Measurements from ENCODE around the gene SCO2. TPM values are rescaled to one million over a fixed set of nuclear protein-coding genes. Genes with fewer than 3 reads are reported as not detected.
A peak's percentile ranks its signal among the peaks of the same experiment; 100 is the strongest.

SCO2 gene
- total RNA-seq, 4 donors from 2014 or later, result 2.5 to 3.9 (median 3.3) TPM; not detected in 1

GRCh38 chr22:50502096-50502495, 23.3 kb downstream of the SCO2 start:
- Histone ChIP-seq H3K9me3 (no peaks in the 10 kb centered on the region), H3K27me3 (no peaks in the 10 kb centered on the region), H3K4me1 (peaks cover 0 to 26% (median 9%) of the 10 kb centered on the region in 4 donors), H3K27ac (no peak overlapping the region), H3K36me3 (peaks cover 3 to 41% (median 21%) of the 10 kb centered on the region in 3 donors), H3K4me3 (no peak overlapping the region)
- DNase-seq (ENCODE audit: low spot score in 2 of 2), result no peak
- WGBS, 2 donors, result 73 to 84% methylated on average over 6 of the region's 6 CpGs
- TF ChIP-seq CTCF (IDR thresholded peaks at IDR 0.05) (no peak), EP300 (IDR thresholded peaks at IDR 0.05) (no peak)

DNA sequence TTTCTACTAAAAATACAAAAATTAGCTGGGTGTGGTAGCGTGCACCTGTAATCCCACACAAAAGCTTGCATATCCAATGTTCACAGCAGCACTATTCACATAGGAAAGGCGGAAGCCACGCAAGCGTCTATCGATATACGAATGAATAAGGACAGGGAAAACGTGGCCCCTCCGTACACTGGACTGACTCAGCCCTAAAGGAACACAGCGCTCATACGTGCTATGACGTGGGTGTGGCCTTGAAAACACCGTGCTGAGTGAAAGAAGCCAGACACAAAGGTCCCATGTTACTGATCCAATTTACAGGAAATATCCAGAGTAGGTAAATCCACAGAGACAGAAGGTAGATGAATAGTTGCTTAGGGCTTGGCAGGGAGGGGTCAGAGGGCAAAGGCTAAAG, 24.9 kb downstream of the SCO2 start:
- Histone ChIP-seq H3K27ac (no peak overlapping the region), H3K9me3 (no peaks in the 10 kb centered on the region), H3K27me3 (no peaks in the 10 kb centered on the region), H3K4me1 (peaks cover 0 to 10% (median 0%) of the 10 kb centered on the region in 4 donors), H3K36me3 (peaks cover 0 to 32% (median 20%) of the 10 kb centered on the region in 3 donors), H3K4me3 (no peak overlapping the region)
- 92 to 93% methylated on average over 12 of the region's 12 CpGs for WGBS, 2 donors
- TF ChIP-seq POLR2A (IDR thresholded peaks at IDR 0.05), result no peak
- no peak for TF ChIP-seq EP300 (IDR thresholded peaks at IDR 0.05)
- no peak for TF ChIP-seq CTCF (IDR thresholded peaks at IDR 0.05)
- DNase-seq (ENCODE audit: low spot score in 2 of 2), result no peak

GRCh38 chr22:50498322-50498890, 27.0 kb downstream of the SCO2 start:
- peaks cover 0 to 14% (median 4%) of the 10 kb centered on the region in 3 donors for H3K36me3 ChIP-seq
- TF ChIP-seq CTCF (IDR thresholded peaks at IDR 0.05) (peak; percentile 30 to 53 (median 51)), POLR2A (IDR thresholded peaks at IDR 0.05) (no peak)
- 23 to 26% methylated on average over 11 to 13 of the region's 13 CpGs for whole genome bisulfite sequencing, 2 donors
- H3K27me3 ChIP-seq, result no peaks in the 10 kb centered on the region
- peaks cover 0 to 6% (median 0%) of the 10 kb centered on the region in 4 donors for H3K4me1 ChIP-seq
- peak in 1 of 2 donors; percentile 54 for DNase-seq (ENCODE audit: low spot score in 2 of 2)
- H3K9me3 ChIP-seq, result no peaks in the 10 kb centered on the region
- H3K27ac ChIP-seq, result no peak overlapping the region
- H3K4me3 ChIP-seq, result no peak overlapping the region

DNA sequence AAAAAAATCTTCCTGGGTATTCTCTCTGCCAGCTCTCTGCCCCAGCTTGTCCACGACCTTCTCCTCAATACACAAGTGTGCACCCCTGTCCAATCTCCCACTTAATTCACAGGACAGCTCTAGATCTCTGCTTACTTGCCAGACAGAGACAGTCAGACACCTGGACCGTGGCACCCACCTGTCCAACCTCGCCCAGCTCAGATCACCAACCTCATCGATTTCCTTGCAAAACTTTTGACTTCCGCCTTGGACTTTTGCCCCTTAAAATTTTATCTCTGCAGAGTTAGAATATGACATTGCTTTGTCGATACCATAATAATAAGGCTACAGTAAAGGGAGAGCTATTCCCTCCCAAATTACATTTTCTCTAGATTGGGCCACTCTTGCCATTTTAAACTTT, 28.3 kb downstream of the SCO2 start:
- peaks cover 0 to 6% (median 0%) of the 10 kb centered on the region in 4 donors for H3K4me1 ChIP-seq
- TF ChIP-seq CTCF (IDR thresholded peaks at IDR 0.05) (no peak), EP300 (IDR thresholded peaks at IDR 0.05) (no peak), POLR2A (IDR thresholded peaks at IDR 0.05) (no peak)
- no peak overlapping the region for H3K4me3 ChIP-seq
- peaks cover 0 to under 1% (median 0%) of the 10 kb centered on the region in 3 donors for H3K36me3 ChIP-seq
- no peak for DNase-seq (ENCODE audit: low spot score in 2 of 2)
- H3K9me3 ChIP-seq, result no peaks in the 10 kb centered on the region
- no peak overlapping the region for H3K27ac ChIP-seq
- H3K27me3 ChIP-seq, result no peaks in the 10 kb centered on the region
- 81 to 83% methylated on average over 6 of the region's 6 CpGs for WGBS, 2 donors

DNA sequence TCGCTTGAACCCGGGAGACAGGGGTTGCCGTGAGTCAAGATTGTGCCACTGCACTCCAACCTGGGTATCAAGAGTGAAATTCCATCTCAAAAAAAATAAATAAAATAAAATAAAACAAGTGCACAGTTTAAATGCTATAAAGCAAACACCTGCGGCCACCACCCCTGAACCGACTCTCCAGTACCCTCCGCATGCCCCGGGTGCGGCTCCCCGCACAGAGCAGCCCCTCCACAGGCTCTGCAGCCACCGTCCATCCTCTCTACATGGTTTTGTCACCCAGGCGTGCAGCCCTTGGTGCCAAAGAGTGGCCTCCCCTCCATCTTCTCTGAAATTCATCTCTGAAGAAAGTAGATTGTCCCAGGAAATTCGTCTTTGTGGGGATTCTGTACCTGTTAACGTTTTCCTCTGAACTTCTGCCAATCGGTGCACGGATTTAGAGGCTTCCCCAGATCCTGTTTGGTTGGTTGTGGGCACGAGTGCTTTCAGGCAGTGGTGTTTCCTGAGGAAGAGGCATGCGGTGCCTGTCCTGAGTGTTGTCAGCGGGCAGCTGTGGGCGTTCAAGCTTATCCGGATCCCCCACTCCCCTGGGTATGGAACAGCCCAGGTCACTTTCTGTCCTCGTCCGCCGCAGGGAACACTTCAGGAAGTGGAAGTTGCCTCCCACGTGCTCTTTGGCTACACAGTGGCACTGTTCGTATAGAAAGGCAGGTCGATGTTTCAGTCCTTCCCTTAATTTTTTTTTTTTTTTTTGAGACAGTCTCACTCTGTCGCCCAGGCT, 34.7 kb downstream of the SCO2 start:
- peaks cover 0 to 6% of the 10 kb centered on the region in 2 donors for H3K27me3 ChIP-seq
- no peaks in the 10 kb centered on the region for H3K4me1 ChIP-seq
- no peak for DNase-seq (ENCODE audit: low spot score in 2 of 2)
- no peaks in the 10 kb centered on the region for H3K9me3 ChIP-seq
- H3K36me3 ChIP-seq, result no peaks in the 10 kb centered on the region
- H3K27ac ChIP-seq, result no peak overlapping the region
- no peak overlapping the region for H3K4me3 ChIP-seq
- no peak for TF ChIP-seq EP300 (IDR thresholded peaks at IDR 0.05)
- TF ChIP-seq CTCF (IDR thresholded peaks at IDR 0.05), result no peak
- no peak for TF ChIP-seq POLR2A (IDR thresholded peaks at IDR 0.05)
- WGBS, 2 donors, result 73 to 74% methylated on average over 27 of the region's 27 CpGs

Measured in tibial nerve (tissue), 4 donors.